HG03565 (cell line): ENCODE measurements around the gene SERPINB3.
A peak's percentile ranks its signal among the peaks of the same experiment; 100 is the strongest.
"Not testable (repeated sequence)": the region's sequence is repeated elsewhere in the genome, so short reads cannot be mapped to it uniquely, and the experiment has no call there.

Experiments used
- ATAC-seq: cut with Tn5 transposase; IDR thresholded peaks from one replicate; pipeline ENCODE4 v1.9.1; 2021; ENCODE audit warnings: mild to moderate bottlenecking, moderate library complexity; ENCODE audit not compliant: unreplicated experiment

Gene SERPINB3

DNA sequence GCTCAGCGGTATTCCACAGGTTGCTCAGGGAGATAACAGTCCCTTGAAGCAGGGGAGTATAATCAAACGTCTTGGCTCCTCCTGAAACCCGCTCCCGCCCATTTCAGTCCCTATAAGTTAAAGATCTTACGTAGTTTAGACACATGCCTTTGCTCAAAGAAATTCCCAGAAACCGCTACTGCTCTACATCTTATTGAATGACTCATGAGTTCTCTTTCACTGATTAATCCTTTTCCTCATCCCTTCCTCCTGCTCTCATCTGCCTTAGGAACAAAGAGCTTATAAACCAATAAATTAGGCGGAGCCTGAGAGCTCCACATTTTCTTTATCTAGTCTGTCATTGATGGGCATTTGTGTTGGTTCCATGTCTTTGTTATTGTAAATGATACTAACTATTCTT lies 13.5 kb downstream of the SERPINB3 start:
- ATAC-seq = no peak

DNA sequence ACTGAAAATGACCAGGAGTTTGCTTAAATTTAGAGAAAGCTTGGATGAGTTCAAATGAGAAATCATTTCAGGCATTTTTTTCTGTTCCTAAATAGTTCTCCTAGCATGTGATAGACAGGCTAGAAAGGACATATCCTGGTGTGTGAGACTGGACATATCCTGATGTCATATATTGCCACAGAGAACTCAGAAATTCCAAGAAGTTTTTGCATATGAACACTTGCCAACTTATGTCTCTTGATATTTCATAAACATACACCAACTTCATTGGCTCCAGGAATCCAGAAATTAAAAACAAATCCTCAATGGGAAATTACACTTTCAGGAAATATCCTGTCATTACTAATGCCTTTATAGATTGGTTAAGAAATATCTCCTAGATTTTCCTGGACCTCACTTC lies 14.8 kb downstream of the SERPINB3 start:
- ATAC-seq = no peak

DNA sequence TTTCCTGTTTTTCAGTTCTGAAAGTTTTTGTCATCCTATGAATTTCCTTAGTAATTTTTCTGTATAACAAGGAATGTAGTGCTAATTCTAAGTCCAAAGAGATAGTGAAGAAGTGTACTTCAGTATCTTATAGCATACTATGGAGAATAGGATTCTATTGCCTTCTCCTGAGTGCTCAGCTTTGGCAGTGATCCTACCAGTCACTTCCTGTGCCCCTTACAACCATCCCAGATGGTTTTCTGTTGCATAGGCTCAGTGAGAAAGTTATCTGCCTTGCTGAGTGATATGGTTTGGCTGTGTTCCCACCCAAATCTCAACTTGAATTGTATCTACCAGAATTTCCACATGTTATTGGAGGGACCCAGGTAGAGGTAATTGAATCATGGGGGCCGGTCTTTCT lies 17.0 kb downstream of the SERPINB3 start:
- ATAC-seq = not testable (repeated sequence)

DNA sequence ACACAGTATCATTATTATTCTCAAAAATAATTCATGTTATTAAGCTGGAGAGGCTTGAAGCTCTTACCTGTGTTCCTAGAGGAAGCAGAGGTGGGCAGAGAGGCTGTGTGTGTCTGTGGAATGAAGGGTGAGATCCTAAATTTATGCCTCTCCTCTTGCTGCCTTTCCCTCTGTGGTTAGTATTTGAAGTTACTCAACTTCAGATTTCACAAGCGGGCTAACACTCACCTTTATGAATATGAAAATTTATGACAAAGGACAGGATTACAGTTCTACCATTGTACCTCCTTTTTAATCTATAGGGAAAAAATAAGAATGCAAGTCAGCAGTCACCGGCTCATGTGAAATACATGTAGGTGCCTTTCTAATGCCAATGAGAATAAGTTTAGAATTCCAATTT lies 17.6 kb downstream of the SERPINB3 start, which contains the start of gene SERPINB4:
Gene SERPINB4, minus strand, starts transcription at position 115 of the 400 bp plus-strand sequence. CDS start 679 bp downstream, outside the sequence.
- ATAC-seq = not testable (repeated sequence)

DNA sequence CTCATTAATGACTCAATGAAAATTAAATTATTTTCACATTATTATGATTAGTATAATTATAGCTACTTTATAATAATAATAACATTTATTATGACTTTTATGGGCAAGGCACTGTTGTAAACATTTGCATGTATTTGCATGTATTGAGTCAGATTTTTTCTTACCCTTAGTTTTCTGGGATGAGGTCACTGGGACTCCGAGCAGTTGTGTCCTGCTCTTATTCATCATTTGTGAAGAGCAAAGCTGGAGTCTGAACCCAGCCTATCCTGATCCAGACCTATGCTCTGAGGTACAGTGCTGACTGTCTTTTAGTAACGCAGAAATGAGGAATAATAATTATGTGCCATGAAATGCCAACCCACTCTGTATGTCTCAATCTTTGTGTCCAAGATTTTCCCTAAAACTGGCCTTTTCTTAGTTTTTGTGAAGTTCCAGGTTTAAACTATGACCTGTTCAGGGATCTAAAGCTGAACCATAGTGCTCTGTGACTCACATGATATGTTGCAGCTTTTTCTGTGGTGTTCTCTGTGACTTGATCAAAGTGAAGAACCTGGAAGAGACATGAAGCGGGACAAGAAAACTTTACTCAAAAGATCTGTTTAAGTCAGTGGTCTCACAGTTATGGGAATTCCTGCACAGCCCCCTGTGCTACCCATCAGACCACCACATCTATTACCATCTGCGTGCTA lies 18.9 kb downstream of the SERPINB3 start:
- not testable (repeated sequence) for ATAC-seq

DNA sequence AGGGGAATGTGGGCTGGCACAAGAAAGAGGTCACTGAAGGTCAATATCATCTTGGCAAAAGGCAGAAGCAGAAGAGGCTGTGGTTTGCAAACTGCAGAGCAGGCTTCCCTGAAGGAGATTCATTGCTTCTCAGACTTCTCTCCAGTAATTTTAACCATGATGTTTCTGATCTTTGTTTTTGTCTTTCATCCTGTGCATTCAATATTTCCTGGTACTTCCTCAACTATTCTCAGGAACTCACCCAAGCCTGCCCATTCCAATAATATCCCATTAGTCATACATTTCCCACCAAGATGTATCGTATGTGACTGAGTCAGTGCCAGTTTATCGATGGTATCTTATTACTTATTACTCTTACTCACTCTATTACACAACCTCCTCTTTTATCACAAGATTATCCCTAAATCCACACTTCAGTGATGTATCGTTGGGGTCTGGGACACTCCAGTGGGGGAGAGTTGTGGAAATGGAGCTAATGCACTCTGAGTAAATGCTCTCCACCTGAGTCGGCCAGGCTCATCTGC lies 20.5 kb downstream of the SERPINB3 start:
- ATAC-seq = not testable (repeated sequence)

DNA sequence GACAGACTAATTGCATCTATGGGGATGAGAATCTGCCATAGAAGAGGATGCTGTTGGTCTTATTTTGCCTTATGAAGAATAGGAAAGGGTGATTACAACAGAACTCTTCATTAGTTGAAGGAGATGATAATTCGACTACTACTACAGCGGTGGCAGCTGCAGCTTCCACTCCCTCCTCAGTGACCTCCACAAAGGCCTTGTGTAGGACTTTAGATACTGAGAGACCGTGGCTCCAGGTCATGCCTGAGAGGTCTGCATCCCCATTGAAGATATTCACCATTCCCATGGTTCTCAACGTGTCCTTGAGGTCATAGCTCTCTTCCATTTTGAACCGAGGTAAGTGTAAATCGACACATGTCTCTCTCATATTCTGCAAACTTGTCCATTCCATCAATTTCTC lies 24.0 kb downstream of the SERPINB3 start:
- no peak for ATAC-seq

DNA sequence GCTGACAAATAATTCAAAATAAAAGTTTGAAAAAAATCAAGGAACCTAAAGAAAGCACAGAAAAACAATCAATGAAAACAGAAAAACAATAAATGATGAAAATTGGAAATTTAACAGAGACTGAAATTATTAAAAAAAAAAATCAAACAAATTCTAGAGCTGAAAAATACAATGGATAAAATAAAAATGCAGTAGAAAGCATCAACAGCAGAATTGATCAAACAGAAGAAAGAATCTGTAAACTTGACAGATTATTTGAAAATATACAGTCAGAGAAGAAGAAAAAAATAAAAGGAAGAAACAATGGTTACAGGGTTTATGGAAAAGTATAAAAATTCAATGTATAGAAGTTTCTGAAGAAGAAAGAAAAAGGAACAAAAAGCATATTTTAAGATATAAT lies 33.9 kb downstream of the SERPINB3 start:
- no peak for ATAC-seq

DNA sequence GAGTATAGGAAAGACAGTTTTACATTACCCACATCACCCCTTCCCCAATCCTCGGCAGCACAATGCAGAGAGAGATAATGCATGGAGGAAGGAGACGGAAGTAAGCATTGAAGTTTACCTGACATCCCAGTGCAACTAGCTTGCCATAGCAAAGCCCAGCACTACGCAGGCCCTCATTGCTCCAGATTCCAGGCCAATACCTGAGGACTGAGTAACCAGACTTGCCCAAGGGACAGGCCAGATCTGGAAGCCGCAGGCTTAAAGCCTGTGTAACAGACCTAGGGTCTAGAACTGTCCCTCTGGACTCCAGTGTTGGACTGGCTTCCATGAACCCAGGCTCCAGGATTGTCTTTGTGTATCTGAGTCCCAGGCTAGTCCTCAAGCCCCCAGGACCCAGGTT lies 35.3 kb downstream of the SERPINB3 start:
- ATAC-seq = no peak

DNA sequence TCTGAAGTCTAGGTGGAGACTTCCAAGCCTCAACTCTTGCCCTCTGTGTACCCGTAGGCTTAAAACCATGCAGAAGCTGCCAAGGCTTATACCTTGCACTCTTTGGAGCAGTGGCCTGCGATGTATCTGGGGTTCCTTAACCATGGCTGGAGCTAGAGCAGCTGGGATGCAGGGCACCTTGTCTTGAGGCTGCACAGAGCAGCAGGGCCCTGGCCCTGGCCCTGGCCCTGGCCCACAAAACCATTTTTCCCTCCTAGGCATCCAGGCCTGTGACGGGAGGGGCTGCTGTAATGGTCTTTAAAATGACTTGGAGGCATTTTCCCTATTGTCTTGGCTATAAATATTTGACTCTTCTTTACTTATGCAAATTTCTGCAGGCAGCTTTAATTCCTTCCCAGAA lies 36.8 kb downstream of the SERPINB3 start:
- ATAC-seq = no peak

DNA sequence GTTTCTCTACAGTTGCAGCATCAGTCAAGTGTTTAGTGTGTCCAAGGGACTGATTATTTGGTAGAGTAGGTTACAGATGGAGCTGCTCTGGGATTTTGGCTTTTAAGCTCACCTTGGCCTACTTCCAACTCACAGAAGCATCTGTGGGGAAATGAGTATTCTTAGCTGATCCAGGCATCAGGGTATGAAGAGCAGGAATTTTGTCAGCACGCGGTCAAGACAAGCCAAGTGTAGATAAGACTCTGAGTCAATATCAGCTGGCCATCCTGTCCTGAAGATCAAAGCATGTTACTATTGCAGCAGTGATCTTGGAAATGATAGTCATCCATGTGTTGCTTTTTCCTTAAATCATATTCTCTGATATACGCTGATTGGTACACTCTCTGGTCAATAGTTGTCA lies 42.0 kb downstream of the SERPINB3 start:
- no peak for ATAC-seq

DNA sequence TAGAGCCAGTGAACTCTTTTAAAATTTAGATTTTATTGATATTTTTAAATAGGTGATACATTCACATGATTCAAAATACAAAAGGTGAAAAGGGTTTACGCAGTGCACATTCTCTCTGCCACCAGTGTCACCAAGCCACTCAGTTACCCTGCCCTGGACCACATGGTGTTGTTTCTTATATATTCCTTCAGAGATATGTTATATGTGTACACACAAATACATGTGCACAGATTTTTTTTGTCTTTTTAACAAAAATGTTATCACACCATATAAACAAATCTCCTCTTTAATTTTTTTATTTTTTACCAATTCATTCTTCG lies 43.8 kb downstream of the SERPINB3 start:
- peak; percentile 6 for ATAC-seq

DNA sequence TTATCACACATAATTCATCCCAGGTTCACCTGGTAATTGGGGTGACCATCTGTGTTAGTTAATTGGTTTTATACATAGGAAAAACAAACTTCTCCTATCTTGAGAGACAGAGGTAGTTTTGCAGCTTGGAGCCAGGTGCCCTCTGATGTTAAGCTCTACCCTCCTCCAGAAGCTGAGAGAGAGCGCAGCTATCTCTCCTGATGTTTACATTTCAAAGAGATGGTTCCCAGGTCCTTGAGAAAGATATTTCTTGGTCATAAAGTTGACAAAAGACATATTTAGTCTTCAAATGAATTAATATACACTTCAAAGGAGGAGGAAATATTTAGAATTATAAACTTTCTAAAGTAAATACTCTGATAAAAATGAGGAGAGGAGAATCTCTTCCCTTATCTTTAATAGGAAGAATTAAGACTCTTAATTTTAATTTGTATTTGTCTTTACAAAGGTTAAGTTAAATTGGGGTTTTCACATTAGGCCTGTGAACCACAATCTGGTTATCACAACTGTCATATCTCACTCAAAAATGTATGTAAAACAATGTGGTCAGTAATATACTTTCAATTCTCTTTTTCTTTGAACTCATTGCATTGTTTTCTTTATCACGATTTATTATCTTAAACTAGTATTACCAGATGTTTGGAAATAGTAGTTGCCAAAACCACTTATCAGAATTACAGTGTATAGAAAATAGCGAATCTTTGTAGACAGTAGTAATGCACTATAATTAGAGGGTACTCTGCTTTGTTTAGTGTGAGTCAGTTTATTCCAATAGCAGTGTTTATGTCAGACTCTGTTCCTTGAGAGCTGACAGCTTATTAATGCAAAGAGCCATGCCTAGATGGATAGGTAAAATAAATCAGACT lies 44.4 kb downstream of the SERPINB3 start:
- peak; percentile 89 for ATAC-seq

DNA sequence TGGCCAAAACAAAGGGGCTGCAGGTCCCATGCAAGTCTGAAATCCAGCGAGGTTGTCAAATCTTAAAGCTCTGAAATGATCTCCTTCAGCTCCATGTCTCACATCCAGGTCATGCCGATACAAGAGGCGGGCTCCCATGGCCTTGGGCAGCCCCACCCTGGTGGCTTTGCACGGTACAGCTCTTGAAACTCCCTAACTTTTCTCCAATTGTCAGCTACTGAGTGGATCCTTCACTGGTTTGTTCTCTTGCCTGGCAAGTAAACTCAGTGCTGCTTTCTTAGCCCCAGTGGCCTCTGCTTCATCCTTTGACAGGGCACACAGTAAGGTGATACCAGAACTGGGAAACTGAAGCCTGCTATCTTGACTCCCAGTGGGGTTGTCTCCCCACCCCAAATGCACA lies 48.3 kb downstream of the SERPINB3 start:
- ATAC-seq = no peak

DNA sequence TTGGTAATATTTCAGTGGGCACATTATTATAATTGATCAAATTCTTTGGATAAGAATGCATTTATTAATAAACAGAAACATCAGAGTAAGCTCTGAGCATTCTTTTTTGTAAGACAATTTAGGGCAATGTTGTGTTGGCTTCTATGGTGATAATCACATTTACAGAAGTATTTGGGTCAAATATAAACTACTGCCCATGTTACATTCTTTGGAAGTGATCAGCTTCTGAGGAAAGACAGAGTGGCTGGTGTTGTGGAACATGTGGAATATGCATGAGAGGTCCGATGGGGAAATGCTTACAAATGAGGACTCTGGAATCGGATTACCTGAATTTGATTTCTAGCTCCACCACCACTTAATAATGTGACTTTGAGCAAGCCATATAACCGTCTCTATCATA lies 55.2 kb downstream of the SERPINB3 start:
- ATAC-seq = no peak
